Endothelial cell of umbilical vein (primary cell): ENCODE results near the gene CACNA1C. TPM values are rescaled to one million over a fixed set of nuclear protein-coding genes. Genes with fewer than 3 reads are reported as not detected.

ENCODE experiments used
- BruUV-seq: library from RNA; stranded (reverse); fragments of 400-500 nt; replicated peaks from 2 replicates; lab custom pipeline; 2021; lab: Mats Ljungman, UMichigan
- CTCF ChIA-PET: fragments of 300-600, 350-600 bp; sonication (Branson Sonifier 250); formaldehyde crosslinking; loops from one replicate; lab custom pipeline; 2021; ENCODE audit warnings: antibody characterized with exemption, inconsistent platforms; lab: Charles Lee
- POLR2A ChIA-PET: fragments of 300-600, 350-600 bp; sonication (Branson Sonifier 250); formaldehyde crosslinking; loops from one replicate; lab custom pipeline; 2021; ENCODE audit warnings: antibody characterized with exemption, inconsistent platforms; lab: Charles Lee
- DNase-seq: peaks from one replicate; pipeline ENCODE4 v3.0.0-alpha.2; 2011; ENCODE audit warnings: low read depth, low spot score
- FAIRE-seq: peaks from 2 replicates; lab custom pipeline; 2011; peaks lifted over from hg19 to GRCh38; lab: Jason Lieb, UNC
- H2AFZ ChIP-seq: 2 replicates; pipeline ENCODE4 v1.6.0; 2012; ENCODE audit warnings: low read depth, low read length, control low read depth, inconsistent platforms
- H3K27ac ChIP-seq: 2 replicates; pipeline ENCODE4 v1.5.1; 2011; ENCODE audit warnings: low read depth, mild to moderate bottlenecking, control low read depth, low read length, moderate library complexity; ENCODE audit not compliant: insufficient read depth
- H3K27me3 ChIP-seq, 2 experiments: 2 replicates each; pipeline versions ENCODE4 v1.6.0 to v1.6.1; 2011; ENCODE audit warnings: low read length in 2 of 2, mixed read lengths in 1 of 2; ENCODE audit not compliant: control insufficient read depth in 2 of 2, insufficient read depth in 2 of 2
- H3K36me3 ChIP-seq, 2 experiments: 2 replicates in 1 of 2; 3 replicates in 1 of 2; pipeline ENCODE4 v1.5.1; 2011; ENCODE audit warnings: low read length in 2 of 2, mild to moderate bottlenecking in 1 of 2, moderate library complexity in 1 of 2; ENCODE audit not compliant: control insufficient read depth in 2 of 2, insufficient read depth in 2 of 2; ENCODE audit errors: extremely low read depth in 1 of 2
- H3K4me1 ChIP-seq: 3 replicates; pipeline ENCODE4 v1.5.1; 2011; ENCODE audit warnings: mild to moderate bottlenecking, low read length; ENCODE audit not compliant: control insufficient read depth, insufficient read depth; ENCODE audit errors: extremely low read depth
- H3K4me2 ChIP-seq: 2 replicates; pipeline ENCODE4 v1.6.1; 2011; ENCODE audit warnings: low read length, control low read depth, mixed read lengths; ENCODE audit not compliant: insufficient read depth
- H3K4me3 ChIP-seq, 3 experiments: fragments of 200-600 bp in 1 of 3; sonication (generic), shearing (Covaris generic) in 1 of 3; replicated peaks in 1 of 3; 2 replicates each; pipeline ENCODE4 v1.5.1; 2011 to 2016; ENCODE audit warnings: control low read depth in 3 of 3, low read length in 3 of 3, mild to moderate bottlenecking in 2 of 3, inconsistent platforms in 1 of 3, low read depth in 1 of 3, moderate library complexity in 1 of 3; ENCODE audit not compliant: insufficient read depth in 1 of 3
- H3K79me2 ChIP-seq: 2 replicates; pipeline ENCODE4 v1.6.0; 2012; ENCODE audit warnings: low read length, inconsistent platforms; ENCODE audit not compliant: control insufficient read depth, insufficient read depth
- H3K9ac ChIP-seq: replicated peaks from 2 replicates; pipeline ENCODE3; 2011; ENCODE audit warnings: low read length, control low read depth; ENCODE audit not compliant: insufficient read depth; ENCODE audit errors: extremely low read depth
- H3K9me1 ChIP-seq: replicated peaks from 3 replicates; pipeline ENCODE4 v1.6.0; 2011; ENCODE audit warnings: mild to moderate bottlenecking, low read length; ENCODE audit not compliant: control insufficient read depth, insufficient read depth; ENCODE audit errors: extremely low read depth
- H3K9me3 ChIP-seq: replicated peaks from 2 replicates; pipeline ENCODE4 v1.5.1; 2012; ENCODE audit warnings: low read length, inconsistent platforms; ENCODE audit not compliant: control insufficient read depth, insufficient read depth
- H4K20me1 ChIP-seq: replicated peaks from 2 replicates; pipeline ENCODE3; 2011; ENCODE audit warnings: mild to moderate bottlenecking, low read length; ENCODE audit not compliant: control insufficient read depth, insufficient read depth; ENCODE audit errors: extremely low read depth
- EZH2 ChIP-seq: IDR thresholded peaks from 2 replicates; pipeline ENCODE4 v1.6.1; 2012; ENCODE audit warnings: borderline replicate concordance, low read depth, mild to moderate bottlenecking, moderate library complexity, low read length, inconsistent platforms; ENCODE audit not compliant: severe bottlenecking
- FOS ChIP-seq: IDR thresholded peaks from 2 replicates; pipeline ENCODE4 v1.6.1; 2011; ENCODE audit warnings: mild to moderate bottlenecking, low read length, moderate library complexity, borderline replicate concordance; ENCODE audit not compliant: insufficient read depth
- GATA2 ChIP-seq: IDR thresholded peaks from 2 replicates; pipeline ENCODE4 v1.7.0; 2011; ENCODE audit warnings: low read depth, mild to moderate bottlenecking, moderate library complexity, mixed read lengths, low read length; ENCODE audit not compliant: insufficient read length, insufficient read depth
- JUN ChIP-seq: IDR thresholded peaks from 2 replicates; pipeline ENCODE4 v1.6.1; 2011; ENCODE audit warnings: borderline replicate concordance, low read depth; ENCODE audit not compliant: insufficient read length, insufficient read depth
- POLR2A ChIP-seq: IDR thresholded peaks from 2 replicates; pipeline ENCODE4 v1.6.1; 2012; ENCODE audit warnings: low read depth, mild to moderate bottlenecking, control low read depth, low read length
- POLR2AphosphoS5 ChIP-seq: IDR thresholded peaks from 2 replicates; pipeline ENCODE4 v1.6.1; 2012; ENCODE audit warnings: low read depth, mild to moderate bottlenecking, control low read depth, low read length, moderate library complexity; ENCODE audit not compliant: insufficient read depth
- dilution Hi-C: fragments of 300-500 bp; cut with MboI; formaldehyde crosslinking; loops from one replicate; pipeline ENCODE4 v1.15.0; 2019; ENCODE audit warnings: low sequenced_read_pairs; ENCODE audit not compliant: extremely low pct_ligation_motif_present
- intact Hi-C: fragments of 100-400 bp; cut with micrococcal nuclease; formaldehyde crosslinking; loops from one replicate; pipeline ENCODE4 v1.10.0; 2022
- polyA plus RNA-seq, 4 experiments: library from polyadenylated mRNA; depleted of rRNA in 3 of 4; stranded (reverse) in 3 of 4; unstranded in 1 of 4; fragments of >200 nt; gene quantifications; 2 replicates each; pipeline versions ENCODE4 v1.2.1 to v1.2.3, GENCODE V29; 2011 to 2012; ENCODE audit warnings: missing spikeins in 1 of 4
- total RNA-seq: library from RNA; stranded (reverse); gene quantifications from 2 replicates; pipeline ENCODE4 v1.2.3, GENCODE V29; 2021
- TF ChIP-seq, protein P1 (sequence below): IDR thresholded peaks from 2 replicates; pipeline ENCODE4 v1.6.1; 2011; ENCODE audit not compliant: insufficient read depth, insufficient read length
- TF ChIP-seq, protein P2 (sequence below), 2 donors: IDR thresholded peaks; 1 replicate in 1 of 2; 2 replicates in 1 of 2; pipeline ENCODE4 v1.5.1; 2011; ENCODE audit warnings: low read length in 2 of 2, mild to moderate bottlenecking in 2 of 2, moderate library complexity in 2 of 2, control low read depth in 1 of 2, inconsistent platforms in 1 of 2, low read depth in 1 of 2; ENCODE audit not compliant: insufficient read depth in 1 of 2; ENCODE audit errors: extremely low read depth in 1 of 2

The CACNA1C gene
- total and polyA plus RNA-seq, 2 donors (not counting 3 experiments of a cell fraction or from before 2014, with no cell fraction given) = not detected

DNA sequence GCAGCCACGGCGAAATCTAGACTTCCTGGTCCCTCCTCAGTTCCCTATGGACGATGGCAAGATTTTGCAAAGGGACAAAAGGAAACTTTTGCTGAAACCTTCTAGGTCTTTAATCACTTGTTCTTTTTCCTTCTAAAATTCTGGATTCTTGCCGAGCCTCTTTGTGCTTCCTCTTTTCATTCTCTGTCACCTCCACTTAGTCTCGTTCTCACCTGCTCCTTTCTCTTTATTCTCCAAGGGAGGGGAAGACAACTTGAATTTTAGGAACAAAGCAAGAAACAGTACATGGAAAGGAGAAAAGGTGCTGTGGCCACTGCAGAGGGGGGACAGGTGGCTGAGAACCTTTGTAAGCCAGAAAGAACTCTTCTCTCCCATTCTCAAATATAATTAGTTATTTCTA is 194.8 kb downstream of the CACNA1C start:
- Histone ChIP-seq H3K4me3 (no peak overlapping the region), H3K27ac (no peak overlapping the region), H3K27me3 (no peaks in the 10 kb centered on the region), H3K4me1 (no peaks in the 10 kb centered on the region), H3K9ac (no peak overlapping the region), H4K20me1 (no peaks in the 10 kb centered on the region), H3K4me2 (no peak overlapping the region), H3K79me2 (no peaks in the 10 kb centered on the region), H3K9me3 (no peaks in the 10 kb centered on the region), H3K36me3 (no peaks in the 10 kb centered on the region), H3K9me1 (no peaks in the 10 kb centered on the region), H2AFZ (no peak overlapping the region)
- ChIA-PET POLR2A (no interaction called here), CTCF (no interaction called here)
- intact Hi-C loops = no loop called here
- FAIRE-seq = no peak
- no peak for DNase-seq
- TF ChIP-seq POLR2AphosphoS5 (no peak), POLR2A (no peak), EZH2 (no peak), JUN (no peak), GATA2 (no peak), FOS (no peak)
- TF ChIP-seq, protein P1, sequence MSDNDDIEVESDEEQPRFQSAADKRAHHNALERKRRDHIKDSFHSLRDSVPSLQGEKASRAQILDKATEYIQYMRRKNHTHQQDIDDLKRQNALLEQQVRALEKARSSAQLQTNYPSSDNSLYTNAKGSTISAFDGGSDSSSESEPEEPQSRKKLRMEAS = no peak
- TF ChIP-seq, protein P2, sequence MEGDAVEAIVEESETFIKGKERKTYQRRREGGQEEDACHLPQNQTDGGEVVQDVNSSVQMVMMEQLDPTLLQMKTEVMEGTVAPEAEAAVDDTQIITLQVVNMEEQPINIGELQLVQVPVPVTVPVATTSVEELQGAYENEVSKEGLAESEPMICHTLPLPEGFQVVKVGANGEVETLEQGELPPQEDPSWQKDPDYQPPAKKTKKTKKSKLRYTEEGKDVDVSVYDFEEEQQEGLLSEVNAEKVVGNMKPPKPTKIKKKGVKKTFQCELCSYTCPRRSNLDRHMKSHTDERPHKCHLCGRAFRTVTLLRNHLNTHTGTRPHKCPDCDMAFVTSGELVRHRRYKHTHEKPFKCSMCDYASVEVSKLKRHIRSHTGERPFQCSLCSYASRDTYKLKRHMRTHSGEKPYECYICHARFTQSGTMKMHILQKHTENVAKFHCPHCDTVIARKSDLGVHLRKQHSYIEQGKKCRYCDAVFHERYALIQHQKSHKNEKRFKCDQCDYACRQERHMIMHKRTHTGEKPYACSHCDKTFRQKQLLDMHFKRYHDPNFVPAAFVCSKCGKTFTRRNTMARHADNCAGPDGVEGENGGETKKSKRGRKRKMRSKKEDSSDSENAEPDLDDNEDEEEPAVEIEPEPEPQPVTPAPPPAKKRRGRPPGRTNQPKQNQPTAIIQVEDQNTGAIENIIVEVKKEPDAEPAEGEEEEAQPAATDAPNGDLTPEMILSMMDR (IDR thresholded peaks at IDR 0.05; ENCODE audit: extremely low read depth in 1 of 2, insufficient read depth in 1 of 2, low read depth in 1 of 2, low read length in 2 of 2) = no peak
- BruUV-seq = no TSS peak
- dilution Hi-C loops = no loop called here
